ENCODE results near the gene PRPF39. TPM values are rescaled to one million over a fixed set of nuclear protein-coding genes. Genes with fewer than 3 reads are reported as not detected.
A peak's percentile ranks its signal among the peaks of the same experiment; 100 is the strongest.

PRPF39 gene
- total and polyA plus RNA-seq, 2 of the 13 experiments (the other 11 are each of a cell fraction or from before 2014, with no cell fraction given), result 44.2 to 65.0 TPM

- TF ChIP-seq TRAFD1 (CRISPR knock-in tag; IDR thresholded peaks at IDR 0.05; ENCODE audit: borderline replicate concordance) (0 out of 2 replicates have a peak, but pooled peaks have one; percentile 86), ATM (IDR thresholded peaks at IDR 0.05; ENCODE audit: borderline replicate concordance) (no peak), TFE3 (CRISPR knock-in tag; IDR thresholded peaks at IDR 0.05) (peak; percentile 59; the same call in 1 of the 2 replicates), ZFP1 (CRISPR knock-in tag; IDR thresholded peaks at IDR 0.05) (no peak), NFIB (CRISPR knock-in tag; IDR thresholded peaks at IDR 0.05; ENCODE audit: borderline replicate concordance) (no peak), WIZ (CRISPR knock-in tag; IDR thresholded peaks at IDR 0.05) (peak; percentile 64; the same call in 1 of the 2 replicates), ZNF607 (CRISPR knock-in tag; IDR thresholded peaks at IDR 0.05; ENCODE audit: borderline replicate concordance) (no peak), MIER2 (CRISPR knock-in tag; IDR thresholded peaks at IDR 0.05) (no peak), SIN3B (IDR thresholded peaks at IDR 0.05; ENCODE audit: low read length) (0 out of 2 replicates have a peak, but pooled peaks have one; percentile 62), ZNF552 (CRISPR knock-in tag; IDR thresholded peaks at IDR 0.05; ENCODE audit: borderline replicate concordance) (peak; percentile 74; the same call in 1 of the 2 replicates), AKAP8 (CRISPR knock-in tag; IDR thresholded peaks at IDR 0.05) (no peak), ETV6 (CRISPR knock-in tag; conservative IDR thresholded peaks at IDR 0.05) (0 out of 2 replicates have a peak, but pooled peaks have one; percentile 49), ZNF143 (CRISPR knock-in tag; IDR thresholded peaks at IDR 0.05) (peak; percentile 32; the same call in 1 of the 2 replicates), ONECUT2 (CRISPR knock-in tag; IDR thresholded peaks at IDR 0.05) (no peak), PRDM15 (CRISPR knock-in tag; IDR thresholded peaks at IDR 0.05) (no peak), CERS6 (CRISPR knock-in tag; IDR thresholded peaks at IDR 0.05) (no peak), JUND (CRISPR knock-in tag; IDR thresholded peaks at IDR 0.05) (no peak), REL (CRISPR knock-in tag; conservative IDR thresholded peaks at IDR 0.05) (no peak), ZBTB26 (CRISPR knock-in tag; IDR thresholded peaks at IDR 0.05; ENCODE audit: borderline replicate concordance) (no peak), RXRA (CRISPR knock-in tag; IDR thresholded peaks at IDR 0.05) (peak; percentile 28; the same call in 1 of the 2 replicates), KLF13 (CRISPR knock-in tag; IDR thresholded peaks at IDR 0.05) (no peak)
Measured at GRCh38 chr14:45134051-45134958, 50.4 kb downstream of the PRPF39 start, which contains the start of gene FKBP3 (continued).

All from HepG2 (cell line).